Thymus (tissue), 11 donors: Measurements from ENCODE around the gene ZFP36. TPM values are rescaled to one million over a fixed set of nuclear protein-coding genes. Genes with fewer than 3 reads are reported as not detected.

ENCODE experiments used
- DNase-seq, 9 donors: peaks; one replicate each; pipeline ENCODE4 v3.0.0-alpha.2; 2013; ENCODE audit warnings: low spot score in 9 of 9, low read depth in 6 of 9, missing footprints in 1 of 9
- H3K27ac ChIP-seq, 2 donors: one replicate each; pipeline ENCODE4 v1.5.1; 2013; ENCODE audit warnings: control low read depth in 1 of 2, low read depth in 1 of 2, low read length in 1 of 2, mild to moderate bottlenecking in 1 of 2, moderate library complexity in 1 of 2
- H3K27me3 ChIP-seq, 2 donors: one replicate each; pipeline ENCODE4 v1.5.1; 2013; ENCODE audit warnings: low read length in 1 of 2; ENCODE audit not compliant: control insufficient read depth in 2 of 2, insufficient read depth in 1 of 2
- H3K36me3 ChIP-seq, 2 donors: one replicate each; pipeline ENCODE4 v1.5.1; 2013; ENCODE audit warnings: low read length in 1 of 2, mild to moderate bottlenecking in 1 of 2, moderate library complexity in 1 of 2; ENCODE audit not compliant: control insufficient read depth in 2 of 2, insufficient read depth in 2 of 2
- H3K4me1 ChIP-seq, 2 donors: one replicate each; pipeline ENCODE4 v1.5.1; 2013; ENCODE audit warnings: low read length in 2 of 2; ENCODE audit not compliant: control insufficient read depth in 2 of 2, insufficient read depth in 2 of 2
- H3K4me3 ChIP-seq, 2 donors: one replicate each; pipeline ENCODE4 v1.5.1; 2013; ENCODE audit warnings: low read length in 2 of 2, control low read depth in 1 of 2, mild to moderate bottlenecking in 1 of 2
- H3K9me3 ChIP-seq, 2 donors: one replicate each; pipeline ENCODE4 v1.5.1; 2013; ENCODE audit warnings: low read length in 1 of 2, mild to moderate bottlenecking in 1 of 2; ENCODE audit not compliant: control insufficient read depth in 2 of 2, insufficient read depth in 1 of 2
- WGBS: extraction: QIAGEN DNeasy Blood & Tissue Kit; methylation state at CpG from one replicate; pipeline ENCODE4 v1.1.7; 2013; 5-methylcytosine and 5-hydroxymethylcytosine counted together
- polyA plus RNA-seq: library from polyadenylated mRNA; stranded (reverse); fragments of 200-250 nt; gene quantifications from one replicate; pipeline ENCODE4 v1.2.3, GENCODE V29; 2013
- total RNA-seq: library from RNA; stranded (reverse); fragments of 120-200 nt; gene quantifications from one replicate; pipeline ENCODE4 v1.2.4, GENCODE V29; 2013
- donor health status: healthy.

ZFP36 gene
- total and polyA plus RNA-seq, 2 donors = 15.8 to 250 TPM

DNA sequence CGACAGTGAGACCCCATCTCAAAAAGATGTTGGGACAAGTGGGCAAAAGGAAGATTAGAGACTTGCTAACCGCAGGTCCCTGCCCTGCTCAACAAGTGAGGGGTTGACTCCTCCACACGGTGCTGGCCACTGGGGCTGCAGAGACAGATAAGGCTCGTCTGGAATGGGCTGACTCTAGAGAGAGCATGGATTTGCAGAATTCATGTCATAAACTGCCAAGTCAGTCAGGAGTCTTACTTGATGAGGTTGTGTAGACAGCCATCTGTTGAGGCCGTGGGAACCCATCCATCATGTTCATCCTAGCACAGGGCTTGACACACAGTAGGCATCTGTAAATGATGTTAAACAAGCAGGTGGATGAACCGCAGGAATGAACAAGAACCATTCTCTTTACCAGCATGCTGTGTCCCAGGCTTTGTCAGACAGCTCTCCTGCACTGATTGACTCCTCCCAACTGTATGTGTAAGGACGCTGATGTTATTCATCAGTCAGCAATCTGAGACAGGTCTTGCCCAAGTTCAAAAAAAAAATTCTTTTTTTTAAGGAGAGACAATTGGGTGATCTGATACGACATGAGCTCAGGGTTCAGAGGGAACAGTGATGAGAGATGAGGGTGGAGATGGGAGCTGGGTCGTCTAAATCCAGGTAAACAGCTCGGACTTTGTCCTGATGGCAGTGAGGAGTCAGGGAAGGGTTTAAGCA, 24.6 kb upstream of the ZFP36 start:
- H3K27ac ChIP-seq = no peak overlapping the region

DNA sequence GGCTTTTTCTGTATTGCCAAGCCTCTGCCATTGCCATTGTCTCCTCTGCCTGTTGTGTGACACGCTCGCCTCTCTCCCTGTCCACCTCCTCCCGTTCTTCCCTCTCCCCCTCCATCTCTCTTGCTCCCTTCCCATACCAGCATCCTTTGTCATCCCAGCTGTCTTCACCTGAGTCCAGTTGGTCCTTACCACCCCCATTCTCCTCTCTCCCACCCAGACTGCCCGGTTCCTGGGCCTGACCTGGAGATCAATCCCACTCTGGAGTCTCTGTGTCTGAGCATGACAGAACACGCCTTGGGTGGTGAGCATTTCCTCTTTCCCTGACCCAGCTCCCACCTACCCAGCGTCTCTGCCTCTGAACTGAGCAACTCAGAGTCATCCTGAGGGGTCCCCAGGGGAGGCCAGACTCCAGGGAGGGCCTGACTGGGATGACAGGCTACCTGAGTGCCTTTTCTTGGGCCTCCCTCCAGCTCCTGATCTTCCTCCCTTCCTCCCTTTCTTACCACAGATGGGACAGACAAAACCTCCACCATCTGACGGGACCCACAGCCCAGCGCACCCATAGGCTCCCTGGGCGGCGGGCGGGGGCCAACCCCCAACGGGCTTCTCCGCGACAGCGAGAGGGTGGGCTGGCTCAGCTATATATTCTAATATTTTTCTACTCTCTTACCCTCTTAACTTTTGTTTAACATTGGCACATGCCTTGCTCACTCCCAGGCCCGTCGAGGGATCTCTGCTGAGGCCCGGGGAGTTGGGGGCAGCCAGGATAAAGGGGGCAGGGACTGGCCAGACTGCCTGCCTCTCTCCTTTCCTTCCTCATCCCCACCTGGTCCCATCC, 23.4 kb upstream of the ZFP36 start:
- peaks cover 86 to 92% of the 10 kb centered on the region in 2 donors for H3K36me3 ChIP-seq
- WGBS = 94% methylated on average over 18 of the region's 18 CpGs
- H3K27me3 ChIP-seq = no peaks in the 10 kb centered on the region
- H3K27ac ChIP-seq = no peak overlapping the region
- DNase-seq = no peak
- no peaks in the 10 kb centered on the region for H3K4me1 ChIP-seq
- no peaks in the 10 kb centered on the region for H3K9me3 ChIP-seq
- no peak overlapping the region for H3K4me3 ChIP-seq

More for the DNA sequence above, 24.6 kb upstream of the ZFP36 start:
- no peaks in the 10 kb centered on the region for H3K9me3 ChIP-seq
- WGBS = 95% methylated on average over 10 of the region's 10 CpGs
- H3K27me3 ChIP-seq = no peaks in the 10 kb centered on the region
- no peaks in the 10 kb centered on the region for H3K4me1 ChIP-seq
- no peak overlapping the region for H3K4me3 ChIP-seq
- H3K36me3 ChIP-seq = peaks cover 87 to 95% of the 10 kb centered on the region in 2 donors
- no peak for DNase-seq

DNA sequence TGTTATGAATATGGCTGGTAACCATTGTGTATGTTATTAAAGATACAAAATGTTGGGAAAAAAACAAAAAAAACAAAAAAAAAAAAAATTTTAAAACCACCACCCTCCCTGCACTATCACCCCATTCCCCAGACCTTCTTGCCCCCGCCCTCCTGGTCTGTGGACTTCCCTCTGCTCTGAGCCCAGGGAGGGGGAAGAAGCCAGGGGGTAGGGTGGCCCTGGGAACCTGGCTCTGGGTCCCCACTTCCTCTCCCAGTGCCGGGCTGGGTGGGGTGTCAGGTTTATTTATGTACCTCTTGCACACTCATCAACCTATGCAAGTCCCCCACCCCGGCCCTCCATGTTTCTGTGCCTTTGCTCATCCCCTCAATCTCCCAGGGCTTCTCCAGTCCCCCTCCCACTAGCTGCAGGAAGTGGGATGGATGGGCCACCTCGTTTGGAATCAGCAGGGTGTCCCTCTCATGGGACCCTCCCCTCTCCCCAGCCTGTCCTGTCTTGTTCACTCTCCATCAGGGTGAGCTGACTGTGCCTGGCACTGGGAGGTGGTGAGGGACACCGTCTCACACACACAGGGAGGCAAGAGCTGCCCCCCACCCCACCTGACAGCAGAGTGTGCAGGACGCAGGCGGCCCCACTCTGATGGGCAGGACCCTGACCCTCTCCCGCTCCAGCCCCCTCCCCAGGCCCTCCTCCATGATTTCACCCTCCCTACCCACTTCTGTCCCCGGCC, 21.6 kb upstream of the ZFP36 start:
- no peak overlapping the region for H3K27ac ChIP-seq
- 82% methylated on average over 9 of the region's 9 CpGs for WGBS
- H3K36me3 ChIP-seq = peaks cover 87 to 88% of the 10 kb centered on the region in 2 donors

DNA sequence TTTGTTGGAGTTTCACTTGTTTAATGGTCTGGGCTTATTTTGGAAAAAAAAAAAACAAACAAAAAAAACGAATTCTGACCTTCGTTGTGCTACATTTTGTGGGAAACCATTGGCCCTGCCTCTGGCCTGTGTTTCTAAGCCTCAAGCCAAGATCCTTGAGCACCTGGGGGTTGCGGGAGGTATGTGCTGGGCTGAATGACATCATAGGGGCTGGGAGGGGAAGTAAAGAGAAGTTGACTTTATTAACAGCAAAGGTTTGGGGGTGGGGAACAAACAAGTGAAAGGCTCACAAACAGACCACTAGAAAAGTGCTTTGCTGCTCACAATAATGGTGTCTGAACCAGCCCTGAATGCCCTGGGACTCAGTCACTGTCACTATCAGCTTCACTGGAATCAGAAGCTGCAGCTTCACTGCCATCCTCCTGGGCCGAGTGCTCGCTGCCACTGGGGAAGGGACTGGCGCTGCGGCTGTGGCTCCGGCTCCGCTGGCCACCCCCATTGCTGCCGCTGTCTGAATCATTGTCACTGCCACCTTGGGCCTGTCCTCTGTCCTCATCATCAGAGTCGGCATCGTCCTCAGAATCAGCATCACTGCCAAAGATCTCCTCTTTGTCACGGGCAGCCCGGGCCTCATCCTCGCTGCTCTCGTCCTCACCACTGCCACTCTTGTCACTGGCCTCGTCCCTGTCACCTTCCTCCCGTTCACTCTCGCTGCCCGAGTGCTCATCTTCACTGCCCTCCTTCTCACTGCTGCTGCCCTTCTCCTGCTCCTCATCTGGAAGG, 20.8 kb upstream of the ZFP36 start:
- WGBS = 96% methylated on average over 20 of the region's 20 CpGs
- Histone ChIP-seq H3K4me3 (no peak overlapping the region), H3K4me1 (peaks cover 10 to 11% of the 10 kb centered on the region in 2 donors), H3K27me3 (no peaks in the 10 kb centered on the region), H3K27ac (no peak overlapping the region), H3K36me3 (peaks cover 79 to 80% of the 10 kb centered on the region in 2 donors), H3K9me3 (no peaks in the 10 kb centered on the region)
- no peak for DNase-seq

More for the DNA sequence above, 21.6 kb upstream of the ZFP36 start:
- Histone ChIP-seq H3K9me3 (no peaks in the 10 kb centered on the region), H3K27me3 (no peaks in the 10 kb centered on the region), H3K4me1 (peaks cover 5 to 6% of the 10 kb centered on the region in 2 donors), H3K4me3 (no peak overlapping the region)
- no peak for DNase-seq

DNA sequence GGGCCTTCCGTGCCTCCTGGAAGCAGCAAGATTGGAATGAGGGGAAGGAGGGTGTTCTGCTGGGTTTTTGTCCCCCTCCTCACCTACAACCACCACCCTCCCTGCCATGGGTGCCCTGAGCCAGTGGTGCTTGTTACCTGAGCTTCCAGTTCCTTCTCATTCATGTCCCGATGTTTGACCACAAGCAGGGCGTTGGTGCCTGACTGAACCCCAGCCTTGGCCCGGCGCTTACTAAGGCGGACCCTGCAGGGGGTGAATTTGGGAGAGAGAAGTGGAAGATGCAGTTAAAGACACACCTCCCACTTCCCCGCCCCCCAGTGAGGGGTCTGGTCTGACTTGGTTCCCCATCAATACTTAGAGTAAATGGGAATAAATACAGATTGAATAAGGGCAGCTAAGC, 20.1 kb upstream of the ZFP36 start:
- Histone ChIP-seq H3K4me1 (peaks cover 10 to 11% of the 10 kb centered on the region in 2 donors), H3K9me3 (no peaks in the 10 kb centered on the region), H3K27ac (no peak overlapping the region), H3K36me3 (peaks cover 72 to 73% of the 10 kb centered on the region in 2 donors), H3K27me3 (no peaks in the 10 kb centered on the region), H3K4me3 (no peak overlapping the region)
- 98% methylated on average over 7 of the region's 7 CpGs for WGBS
- DNase-seq = no peak

DNA sequence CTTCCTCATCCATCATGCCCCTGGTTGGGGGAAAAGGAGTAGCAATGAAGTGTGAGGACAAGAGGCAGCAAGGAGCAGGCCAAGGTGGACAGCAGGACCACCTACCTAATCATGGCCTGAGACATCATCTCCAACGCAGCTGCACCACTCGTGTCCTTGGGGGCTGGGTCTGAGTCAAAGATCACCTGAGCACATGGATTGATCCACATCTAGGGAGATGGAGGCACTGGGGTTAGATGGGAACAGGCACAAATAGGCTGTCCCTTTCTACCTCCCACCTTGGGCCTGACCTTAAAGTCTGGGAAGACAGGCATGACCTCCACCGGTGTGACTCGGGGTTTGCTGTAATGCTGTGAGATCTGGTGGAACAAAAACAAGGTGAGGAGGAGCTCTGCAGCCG, 18.0 kb upstream of the ZFP36 start:
- H3K27ac ChIP-seq = no peak overlapping the region

DNA sequence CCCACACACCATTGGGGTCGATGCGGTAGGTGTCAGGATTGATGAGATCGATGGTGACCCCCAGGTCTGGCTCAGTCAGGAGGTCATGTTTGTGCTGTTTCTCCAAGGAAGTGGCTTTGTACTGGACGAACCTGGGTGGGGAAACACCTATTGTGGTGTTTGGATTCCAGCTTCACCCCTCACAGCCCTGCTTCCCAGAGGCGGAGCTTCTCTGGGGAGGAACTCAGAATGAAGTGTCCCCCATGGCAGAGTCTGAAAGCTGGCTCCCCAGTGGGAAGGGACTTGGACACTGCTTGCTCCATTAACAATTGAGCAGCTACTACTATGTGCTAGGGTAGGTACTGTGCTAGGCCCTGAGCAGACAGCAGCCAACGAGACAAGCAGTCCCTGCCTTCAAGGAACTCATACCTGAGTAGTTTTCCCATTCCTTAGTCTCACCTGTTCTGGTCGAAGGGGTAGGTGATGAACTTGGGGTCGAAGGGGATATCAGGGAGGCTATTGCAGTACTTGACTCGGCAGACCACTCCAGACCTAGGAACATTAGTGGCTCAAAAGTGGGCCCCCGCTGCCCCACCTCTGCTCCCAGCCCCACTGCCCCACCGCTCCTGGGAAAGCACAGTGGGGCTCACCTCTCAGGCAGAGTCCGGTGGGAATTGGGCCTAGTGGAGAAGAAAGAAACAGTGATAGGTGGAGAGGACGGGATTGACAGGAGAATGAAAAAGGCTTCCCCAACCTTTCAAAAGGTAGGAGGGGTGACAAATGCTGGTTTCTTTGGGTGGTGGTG, 16.8 kb upstream of the ZFP36 start:
- no peaks in the 10 kb centered on the region for H3K27me3 ChIP-seq
- H3K4me3 ChIP-seq = peak overlapping the region; percentile 75 to 85
- H3K4me1 ChIP-seq = peaks cover 18 to 23% of the 10 kb centered on the region in 2 donors
- peaks cover 56 to 60% of the 10 kb centered on the region in 2 donors for H3K36me3 ChIP-seq
- 88% methylated on average over 13 of the region's 13 CpGs for WGBS
- no peak for DNase-seq
- H3K27ac ChIP-seq = no peak overlapping the region
- no peaks in the 10 kb centered on the region for H3K9me3 ChIP-seq

More for the DNA sequence above, 18.0 kb upstream of the ZFP36 start:
- Histone ChIP-seq H3K27me3 (no peaks in the 10 kb centered on the region), H3K4me1 (peaks cover 18 to 23% of the 10 kb centered on the region in 2 donors), H3K4me3 (no peak overlapping the region), H3K9me3 (no peaks in the 10 kb centered on the region), H3K36me3 (peaks cover 57 to 60% of the 10 kb centered on the region in 2 donors)
- no peak for DNase-seq
- 97% methylated on average over 5 of the region's 5 CpGs for WGBS

DNA sequence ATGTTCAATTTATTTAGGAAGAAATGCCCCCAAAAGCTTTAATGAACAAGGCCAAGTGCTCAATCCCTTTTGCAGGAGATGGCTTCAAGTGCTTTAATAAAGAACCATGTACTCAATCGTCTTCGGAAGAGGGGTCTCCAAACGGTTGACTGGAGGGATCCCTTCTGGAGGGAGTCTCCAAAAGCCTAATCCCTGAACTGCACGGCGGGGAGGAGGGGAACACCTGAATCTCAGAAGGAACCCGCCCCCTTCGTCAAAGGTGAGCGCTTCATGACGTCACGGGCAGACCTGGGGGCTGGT, 16.2 kb upstream of the ZFP36 start:
- H3K9me3 ChIP-seq = no peaks in the 10 kb centered on the region
- peak overlapping the region; percentile 99 for H3K27ac ChIP-seq
- no peak for DNase-seq
- 0% methylated on average over 10 of the region's 10 CpGs for whole genome bisulfite sequencing
- H3K4me3 ChIP-seq = peak overlapping the region; percentile 75 to 85
- H3K4me1 ChIP-seq = peaks cover 18 to 23% of the 10 kb centered on the region in 2 donors
- H3K36me3 ChIP-seq = peaks cover 56 to 60% of the 10 kb centered on the region in 2 donors
- H3K27me3 ChIP-seq = no peaks in the 10 kb centered on the region
